Body of pancreas (tissue), 4 donors: ENCODE data around the gene PHLDB3. TPM values are rescaled to one million over a fixed set of nuclear protein-coding genes. Genes with fewer than 3 reads are reported as not detected.
"Not testable (repeated sequence)": the region's sequence is repeated elsewhere in the genome, so short reads cannot be mapped to it uniquely, and the experiment has no call there.

ENCODE experiments used
- ATAC-seq: fragments of 150-250 bp; one replicate; pipeline ENCODE4 v1.9.1; 2016
- DNase-seq, 4 donors: peaks; one replicate each; pipeline ENCODE4 v3.0.0-alpha.2; 2019
- H3K27ac ChIP-seq, 4 donors: fragments of 200-600 bp; sonication (generic); 1 replicate in 3 of 4; 2 replicates in 1 of 4; pipeline versions ENCODE4 v1.5.1 to v1.6.1; 2016 to 2019; ENCODE audit warnings: mild to moderate bottlenecking in 1 of 4, mixed read lengths in 1 of 4, moderate library complexity in 1 of 4
- H3K27me3 ChIP-seq, 2 donors: fragments of 200-600 bp; sonication (generic); one replicate each; pipeline ENCODE4 v1.6.0; 2016; ENCODE audit warnings: mild to moderate bottlenecking in 1 of 2
- H3K36me3 ChIP-seq, 2 donors: fragments of 200-600 bp; sonication (generic); replicated peaks in 1 of 2; 2 replicates each; pipeline ENCODE4 v1.5.1; 2016; ENCODE audit warnings: low read depth in 2 of 2; ENCODE audit not compliant: insufficient read depth in 1 of 2
- H3K4me1 ChIP-seq: fragments of 200-600 bp; sonication (generic); one replicate; pipeline ENCODE4 v1.6.0; 2016
- H3K4me3 ChIP-seq, 2 donors: fragments of 200-600 bp; sonication (generic); 1 replicate in 1 of 2; 2 replicates in 1 of 2; pipeline ENCODE4 v1.5.1; 2016 to 2019
- H3K9me3 ChIP-seq, 3 donors: fragments of 200-600 bp; sonication (generic); 1 replicate in 2 of 3; 2 replicates in 1 of 3; pipeline ENCODE4 v1.5.1; 2016
- POLR2A ChIP-seq, 3 donors: fragments of 450-650 bp; IDR thresholded peaks; one replicate each; pipeline ENCODE4 v1.6.1; 2016; ENCODE audit warnings: antibody characterized with exemption in 3 of 3, mild to moderate bottlenecking in 2 of 3
- WGBS, 2 donors: methylation state at CpG; one replicate each; pipeline ENCODE4 v1.1.5; 2017; 5-methylcytosine and 5-hydroxymethylcytosine counted together
- intact Hi-C: fragments of 100-400 bp; cut with DNase I; formaldehyde crosslinking; loops from one replicate; pipeline ENCODE4 v1.15.1; 2023
- total RNA-seq, 2 donors: library from RNA; depleted of rRNA; stranded (reverse); fragments of >200 nt; gene quantifications; one replicate each; pipeline ENCODE4 v1.1.0, GENCODE V29; 2016
- TF ChIP-seq, protein P1 (sequence below), 7 experiments: fragments of 450-650 bp in 4 of 7; fragments of 200-600 bp in 3 of 7; sonication (generic) in 3 of 7; IDR thresholded peaks; one replicate each; pipeline ENCODE4 v1.5.1; 2016 to 2019; ENCODE audit warnings: antibody characterized with exemption in 7 of 7

PHLDB3 gene
- total RNA-seq, 2 donors from 2014 or later: 14.5 to 16.9 TPM

DNA sequence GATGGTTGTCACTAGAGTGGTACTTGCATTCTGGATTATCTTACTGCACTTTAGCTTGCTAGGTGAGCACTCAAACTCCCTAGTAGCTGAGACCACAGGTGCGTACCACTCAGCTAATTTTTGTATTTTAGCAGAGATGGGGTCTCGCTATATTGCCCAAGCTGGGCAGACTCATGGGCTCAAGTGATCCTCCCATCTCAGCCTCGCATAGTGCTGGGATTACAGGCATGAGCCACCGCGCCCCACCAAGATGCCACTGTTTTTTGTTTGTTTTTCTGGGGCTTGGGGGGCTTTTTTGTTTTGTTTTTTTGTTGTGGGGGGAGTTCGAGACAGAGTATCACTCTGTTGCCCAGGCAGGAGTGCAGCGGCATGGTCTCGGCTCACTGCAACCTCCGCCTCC, 56.9 kb downstream of the PHLDB3 start:
- H3K4me3 ChIP-seq: no peak overlapping the region
- DNase-seq: no peak
- no peaks in the 10 kb centered on the region for H3K9me3 ChIP-seq
- TF ChIP-seq, protein P1, sequence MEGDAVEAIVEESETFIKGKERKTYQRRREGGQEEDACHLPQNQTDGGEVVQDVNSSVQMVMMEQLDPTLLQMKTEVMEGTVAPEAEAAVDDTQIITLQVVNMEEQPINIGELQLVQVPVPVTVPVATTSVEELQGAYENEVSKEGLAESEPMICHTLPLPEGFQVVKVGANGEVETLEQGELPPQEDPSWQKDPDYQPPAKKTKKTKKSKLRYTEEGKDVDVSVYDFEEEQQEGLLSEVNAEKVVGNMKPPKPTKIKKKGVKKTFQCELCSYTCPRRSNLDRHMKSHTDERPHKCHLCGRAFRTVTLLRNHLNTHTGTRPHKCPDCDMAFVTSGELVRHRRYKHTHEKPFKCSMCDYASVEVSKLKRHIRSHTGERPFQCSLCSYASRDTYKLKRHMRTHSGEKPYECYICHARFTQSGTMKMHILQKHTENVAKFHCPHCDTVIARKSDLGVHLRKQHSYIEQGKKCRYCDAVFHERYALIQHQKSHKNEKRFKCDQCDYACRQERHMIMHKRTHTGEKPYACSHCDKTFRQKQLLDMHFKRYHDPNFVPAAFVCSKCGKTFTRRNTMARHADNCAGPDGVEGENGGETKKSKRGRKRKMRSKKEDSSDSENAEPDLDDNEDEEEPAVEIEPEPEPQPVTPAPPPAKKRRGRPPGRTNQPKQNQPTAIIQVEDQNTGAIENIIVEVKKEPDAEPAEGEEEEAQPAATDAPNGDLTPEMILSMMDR (IDR thresholded peaks at IDR 0.05): no peak
- TF ChIP-seq POLR2A (IDR thresholded peaks at IDR 0.05): no peak
- no peak overlapping the region for H3K27ac ChIP-seq
- no peak for ATAC-seq
- H3K4me1 ChIP-seq: no peaks in the 10 kb centered on the region
- WGBS, 2 donors: 80 to 83% methylated on average over 9 of the region's 9 CpGs
- no peaks in the 10 kb centered on the region for H3K27me3 ChIP-seq
- H3K36me3 ChIP-seq: no peaks in the 10 kb centered on the region
- intact Hi-C loops: loop anchor here (2.0 kb wide), 1 partner anchor 71 kb away; no protein-coding TSS in a partner anchor

DNA sequence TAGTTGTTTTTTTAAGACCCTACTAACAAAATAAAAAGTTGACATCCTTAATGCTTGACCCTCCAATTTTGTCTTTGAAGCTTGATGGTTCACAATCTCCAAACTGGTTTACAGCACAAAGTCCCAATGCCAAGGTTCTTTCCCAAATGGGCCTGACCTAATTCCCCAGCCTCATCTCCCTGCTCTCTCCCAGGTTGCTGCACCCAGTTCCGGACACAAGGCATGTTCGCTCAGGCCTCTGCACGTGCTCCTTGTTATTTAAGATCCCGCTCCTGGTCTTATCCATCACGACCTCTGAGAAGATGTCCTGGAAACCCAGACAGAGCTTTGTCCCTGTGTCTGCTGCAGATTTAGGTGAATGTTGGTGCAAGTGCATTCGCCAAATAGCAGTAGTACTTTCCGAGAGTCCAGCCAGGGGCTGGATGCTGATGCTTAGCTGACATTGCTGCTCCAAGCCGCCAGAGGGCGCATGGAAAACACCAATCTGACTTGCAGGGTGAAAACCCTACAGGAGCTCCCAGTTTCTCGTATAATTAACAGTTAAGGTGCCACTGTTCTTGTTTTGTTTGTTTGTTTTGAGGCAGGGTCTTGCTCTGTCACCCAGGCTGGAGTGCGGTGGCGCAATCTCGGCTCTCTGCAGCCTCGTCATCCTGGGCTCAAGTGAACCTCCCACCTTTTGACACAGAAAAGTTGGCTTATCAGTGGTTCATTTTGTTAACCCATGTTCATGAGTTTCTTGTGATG, 57.6 kb downstream of the PHLDB3 start:
- Histone ChIP-seq H3K9me3 (no peaks in the 10 kb centered on the region), H3K36me3 (no peaks in the 10 kb centered on the region), H3K4me3 (no peak overlapping the region), H3K27ac (no peak overlapping the region), H3K27me3 (no peaks in the 10 kb centered on the region), H3K4me1 (no peaks in the 10 kb centered on the region)
- ATAC-seq (peak; percentile 83), DNase-seq (peak; percentile 75 to 80 (median 79))
- intact Hi-C loops: loop anchor here (2.0 kb wide), 1 partner anchor 72 kb away; no protein-coding TSS in a partner anchor
- TF ChIP-seq POLR2A (IDR thresholded peaks at IDR 0.05): no peak
- TF ChIP-seq, protein P1 (IDR thresholded peaks at IDR 0.05): peak; percentile 80 to 96 (median 92)
- WGBS, 2 donors: 21 to 25% methylated on average over 14 of the region's 14 CpGs

DNA sequence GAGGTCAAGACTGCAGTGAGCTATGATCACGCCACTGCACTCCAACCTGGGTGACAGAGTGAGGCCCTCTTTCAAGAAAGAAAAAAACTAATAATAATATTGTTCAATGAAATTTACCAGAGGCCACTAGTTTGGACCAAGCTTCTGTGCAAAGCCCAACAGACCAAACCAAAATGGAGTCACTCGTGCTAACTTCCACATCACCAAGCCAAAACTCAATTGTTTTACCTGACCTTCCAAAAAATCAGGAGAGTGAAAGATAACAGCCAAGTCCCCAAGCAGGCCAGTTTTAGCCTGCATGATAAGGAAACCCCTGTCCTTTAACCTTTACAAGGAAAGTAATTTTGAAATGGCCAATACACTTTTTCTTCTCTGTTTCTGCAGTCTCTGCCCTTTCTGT, 59.1 kb downstream of the PHLDB3 start:
- H3K4me3 ChIP-seq: no peak overlapping the region
- ATAC-seq (no peak), DNase-seq (no peak)
- H3K27me3 ChIP-seq: no peaks in the 10 kb centered on the region
- no peaks in the 10 kb centered on the region for H3K9me3 ChIP-seq
- 75 to 77% methylated on average over 2 of the region's 2 CpGs for WGBS, 2 donors
- H3K4me1 ChIP-seq: no peaks in the 10 kb centered on the region
- intact Hi-C loops: no loop called here
- TF ChIP-seq, protein P1 (IDR thresholded peaks at IDR 0.05): no peak
- TF ChIP-seq POLR2A (IDR thresholded peaks at IDR 0.05): no peak
- H3K36me3 ChIP-seq: no peaks in the 10 kb centered on the region
- H3K27ac ChIP-seq: no peak overlapping the region

DNA sequence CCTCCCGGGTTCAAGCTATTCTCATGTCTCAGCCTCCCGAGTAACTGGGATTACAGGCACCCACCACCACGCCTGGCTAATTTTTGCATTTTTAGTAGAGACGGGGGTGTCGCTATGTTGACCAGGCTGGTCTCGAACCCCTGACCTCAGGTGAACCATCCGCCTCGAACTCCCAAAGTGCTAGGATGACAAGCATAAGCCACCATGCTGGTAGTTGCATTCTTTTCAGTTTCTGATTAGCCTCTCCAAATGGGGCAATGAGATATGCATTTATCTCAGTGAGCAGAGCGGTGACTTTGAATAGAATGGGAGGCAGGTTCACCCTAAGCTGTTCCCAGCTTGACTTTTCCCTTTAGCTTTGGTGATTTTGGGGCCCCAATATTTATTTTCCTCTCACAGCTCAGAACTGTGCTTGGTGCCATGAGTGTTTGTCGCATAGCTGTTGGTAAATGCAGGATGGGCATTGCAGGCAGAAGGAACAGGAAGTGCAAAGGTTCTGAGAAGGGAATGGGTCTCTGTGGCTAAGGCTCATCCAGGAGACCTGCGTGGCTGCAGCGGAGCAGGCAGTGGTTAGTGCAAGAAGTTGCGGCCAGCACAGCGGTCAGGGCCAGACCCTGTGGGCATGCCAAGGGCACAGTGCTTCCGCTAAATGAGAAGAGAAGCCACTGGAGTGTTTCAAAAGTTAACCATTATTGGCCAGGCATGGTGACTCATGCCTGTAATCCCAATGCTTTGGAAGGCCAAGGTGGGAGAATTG, 59.8 kb downstream of the PHLDB3 start:
- ATAC-seq (no peak), DNase-seq (no peak)
- intact Hi-C loops: no loop called here
- Histone ChIP-seq H3K27ac (no peak overlapping the region), H3K27me3 (no peaks in the 10 kb centered on the region), H3K4me3 (no peak overlapping the region), H3K36me3 (no peaks in the 10 kb centered on the region), H3K4me1 (no peaks in the 10 kb centered on the region), H3K9me3 (no peaks in the 10 kb centered on the region)
- TF ChIP-seq POLR2A (IDR thresholded peaks at IDR 0.05): no peak
- TF ChIP-seq, protein P1 (IDR thresholded peaks at IDR 0.05): no peak
- 57 to 69% methylated on average over 14 to 15 of the region's 15 CpGs for WGBS, 2 donors

DNA sequence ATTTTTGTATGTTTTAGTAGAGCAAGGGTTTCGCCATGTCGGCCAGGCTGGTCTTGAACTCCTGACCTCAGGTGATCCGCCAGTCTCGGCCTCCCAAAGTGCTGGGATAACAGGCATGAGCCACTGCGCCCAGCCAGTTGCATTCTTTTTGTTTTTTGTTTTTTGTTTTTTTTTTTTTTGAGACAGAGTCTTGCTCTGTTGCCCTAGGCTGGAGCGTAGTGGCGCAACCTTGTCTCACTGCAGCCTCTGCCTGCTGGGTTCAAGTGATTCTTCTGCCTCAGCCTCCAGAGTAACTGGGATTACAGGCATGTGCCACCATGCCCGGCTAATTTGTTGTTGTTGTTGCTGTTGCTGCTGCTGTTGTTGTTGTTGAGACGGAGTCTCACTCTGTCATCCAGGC, 60.5 kb downstream of the PHLDB3 start:
- H3K4me3 ChIP-seq, H3K36me3 ChIP-seq, DNase-seq, intact Hi-C loops, H3K9me3 ChIP-seq, H3K4me1 ChIP-seq, H3K27ac ChIP-seq, ATAC-seq, H3K27me3 ChIP-seq: not testable (repeated sequence)
- WGBS, 2 donors: 59 to 89% methylated on average over 8 to 9 of the region's 9 CpGs
